ENCODE measurements around the gene CLIC3.

DNA sequence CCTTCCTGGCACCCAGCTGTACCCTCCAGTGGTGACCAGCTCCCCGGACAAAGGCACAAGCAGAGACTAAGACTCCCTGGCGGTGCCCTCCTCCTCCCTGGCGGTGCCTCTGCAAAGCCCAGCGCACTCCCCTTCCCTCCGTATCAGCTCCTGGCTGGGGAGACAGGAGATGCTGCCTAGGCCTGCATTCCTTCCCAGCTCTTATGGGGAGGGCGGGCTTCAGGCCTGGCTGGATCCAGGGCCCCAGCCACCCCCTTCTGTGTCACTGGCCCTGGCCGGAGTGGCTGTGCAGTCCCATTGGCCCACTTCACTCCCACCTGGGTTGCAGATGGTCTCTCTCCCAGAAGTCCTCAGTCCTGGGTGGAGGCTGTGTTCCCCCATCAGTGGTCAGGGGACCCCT, 37.9 kb downstream of the CLIC3 start:
- no peak for TF ChIP-seq POLR2A (IDR thresholded peaks at IDR 0.05)
- TF ChIP-seq, protein P1, sequence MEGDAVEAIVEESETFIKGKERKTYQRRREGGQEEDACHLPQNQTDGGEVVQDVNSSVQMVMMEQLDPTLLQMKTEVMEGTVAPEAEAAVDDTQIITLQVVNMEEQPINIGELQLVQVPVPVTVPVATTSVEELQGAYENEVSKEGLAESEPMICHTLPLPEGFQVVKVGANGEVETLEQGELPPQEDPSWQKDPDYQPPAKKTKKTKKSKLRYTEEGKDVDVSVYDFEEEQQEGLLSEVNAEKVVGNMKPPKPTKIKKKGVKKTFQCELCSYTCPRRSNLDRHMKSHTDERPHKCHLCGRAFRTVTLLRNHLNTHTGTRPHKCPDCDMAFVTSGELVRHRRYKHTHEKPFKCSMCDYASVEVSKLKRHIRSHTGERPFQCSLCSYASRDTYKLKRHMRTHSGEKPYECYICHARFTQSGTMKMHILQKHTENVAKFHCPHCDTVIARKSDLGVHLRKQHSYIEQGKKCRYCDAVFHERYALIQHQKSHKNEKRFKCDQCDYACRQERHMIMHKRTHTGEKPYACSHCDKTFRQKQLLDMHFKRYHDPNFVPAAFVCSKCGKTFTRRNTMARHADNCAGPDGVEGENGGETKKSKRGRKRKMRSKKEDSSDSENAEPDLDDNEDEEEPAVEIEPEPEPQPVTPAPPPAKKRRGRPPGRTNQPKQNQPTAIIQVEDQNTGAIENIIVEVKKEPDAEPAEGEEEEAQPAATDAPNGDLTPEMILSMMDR (IDR thresholded peaks at IDR 0.05 in 8 of 11, conservative IDR thresholded peaks at IDR 0.05 in 3 of 11), result no peak

All from spleen (tissue), 7 donors.